Activated CD8-positive, alpha-beta memory T cell treated with anti-CD3 and anti-CD28 coated beads for 1 hour (primary cell): ENCODE data around the gene SETDB1.
"Not testable (repeated sequence)": the region's sequence is repeated elsewhere in the genome, so short reads cannot be mapped to it uniquely, and the experiment has no call there.

Experiments used
- DNase-seq, 2 donors: peaks; one replicate each; pipeline ENCODE4 v3.0.0-alpha.2; 2020; ENCODE audit warnings: low read depth in 1 of 2; ENCODE audit errors: extremely low read depth in 1 of 2

The SETDB1 gene

GRCh38 chr1:150926097-150926741 is at the start of gene SETDB1:
Gene SETDB1 (plus strand): TSS chr1:150926363. CDS start chr1:150927715, 1,352 bp downstream.
- DNase-seq = peak; percentile 83 to 91

GRCh38 chr1:150878931-150879330 is 47.2 kb upstream of the SETDB1 start:
- not testable (repeated sequence) for DNase-seq

GRCh38 chr1:150881331-150882070 is 44.7 kb upstream of the SETDB1 start:
- DNase-seq = no peak

- DNase-seq = not testable (repeated sequence)
Measured at GRCh38 chr1:150883121-150883520, 43.0 kb upstream of the SETDB1 start.

GRCh38 chr1:150887018-150887417 is 39.1 kb upstream of the SETDB1 start, which contains the start of gene CTXND2:
Gene CTXND2 (plus strand): TSS chr1:150887136. CDS start chr1:150912315, 25,179 bp downstream.
- DNase-seq = no peak

- no peak for DNase-seq
Measured at GRCh38 chr1:150888727-150889126, 37.4 kb upstream of the SETDB1 start.

GRCh38 chr1:150890033-150890416 is 36.1 kb upstream of the SETDB1 start:
- no peak for DNase-seq

- DNase-seq = no peak
Measured at GRCh38 chr1:150893336-150893913, 32.7 kb upstream of the SETDB1 start.

- DNase-seq = no peak
Measured at GRCh38 chr1:150895618-150896017, 30.5 kb upstream of the SETDB1 start.

GRCh38 chr1:150899795-150900194 is 26.4 kb upstream of the SETDB1 start:
- DNase-seq = not testable (repeated sequence)

GRCh38 chr1:150902346-150902745 is 23.8 kb upstream of the SETDB1 start:
- no peak for DNase-seq

- no peak for DNase-seq
Measured at GRCh38 chr1:150902751-150903150, 23.4 kb upstream of the SETDB1 start.

- DNase-seq = no peak
Measured at GRCh38 chr1:150905301-150905700, 20.9 kb upstream of the SETDB1 start.

GRCh38 chr1:150906329-150906728 is 19.8 kb upstream of the SETDB1 start:
- no peak for DNase-seq

GRCh38 chr1:150906813-150907212 is 19.4 kb upstream of the SETDB1 start:
- DNase-seq = no peak

GRCh38 chr1:150909585-150910180 is 16.5 kb upstream of the SETDB1 start:
- DNase-seq = no peak

GRCh38 chr1:150912623-150913022 is 13.5 kb upstream of the SETDB1 start:
- no peak for DNase-seq

- DNase-seq = no peak
Measured at GRCh38 chr1:150917387-150917786, 8.8 kb upstream of the SETDB1 start.

GRCh38 chr1:150922519-150922975 is 3.6 kb upstream of the SETDB1 start:
- DNase-seq = peak; percentile 45 to 56

- no peak for DNase-seq
Measured at GRCh38 chr1:150925080-150925479, 1.1 kb upstream of the SETDB1 start.

GRCh38 chr1:150927624-150928023 is 1.5 kb downstream of the SETDB1 start:
- DNase-seq = no peak
